Endothelial cell (in vitro differentiated cells): ENCODE data around the gene CFAP53. TPM values are rescaled to one million over a fixed set of nuclear protein-coding genes. Genes with fewer than 3 reads are reported as not detected.

Source experiments
- DNase-seq: peaks from one replicate; pipeline ENCODE4 v3.0.0; 2021; ENCODE audit warnings: low spot score
- H3K27ac Mint-ChIP-seq: one replicate; pipeline ENCODE4 v1.8.0; 2021; ENCODE audit warnings: mixed read lengths, inconsistent platforms; ENCODE audit not compliant: unreplicated experiment
- H3K27me3 Mint-ChIP-seq: one replicate; pipeline ENCODE4 v1.8.0; 2021; ENCODE audit warnings: mild to moderate bottlenecking, moderate library complexity, mixed read lengths, inconsistent platforms; ENCODE audit not compliant: unreplicated experiment
- H3K36me3 Mint-ChIP-seq: one replicate; pipeline ENCODE4 v1.8.0; 2021; ENCODE audit warnings: mild to moderate bottlenecking, low read depth, mixed read lengths, inconsistent platforms; ENCODE audit not compliant: unreplicated experiment
- H3K4me1 Mint-ChIP-seq: one replicate; pipeline ENCODE4 v1.8.0; 2021; ENCODE audit warnings: mild to moderate bottlenecking, mixed read lengths, inconsistent platforms; ENCODE audit not compliant: unreplicated experiment
- H3K4me3 Mint-ChIP-seq: one replicate; pipeline ENCODE4 v1.8.0; 2021; ENCODE audit warnings: mild to moderate bottlenecking, mixed read lengths, inconsistent platforms; ENCODE audit not compliant: unreplicated experiment
- H3K9me3 Mint-ChIP-seq: one replicate; pipeline ENCODE4 v1.8.0; 2021; ENCODE audit warnings: mixed read lengths, inconsistent platforms; ENCODE audit not compliant: unreplicated experiment
- total RNA-seq: library from RNA; stranded (reverse); fragmentation: NEBNext Ultra II Directional; extraction: Animal tissue kit (Norgen Biotek cat#: 25700); gene quantifications from one replicate; pipeline ENCODE4 v1.2.1, GENCODE V29; 2021; ENCODE audit not compliant: unreplicated experiment
- TF ChIP-seq, protein P1 (sequence below): fragments of 200-600 bp; sonication (generic); IDR thresholded peaks from one replicate; pipeline ENCODE4 v1.5.0; 2021; ENCODE audit warnings: antibody characterized with exemption; ENCODE audit not compliant: unreplicated experiment

Gene CFAP53
- total RNA-seq, 1 donor from 2014 or later, result 0.56 TPM

DNA sequence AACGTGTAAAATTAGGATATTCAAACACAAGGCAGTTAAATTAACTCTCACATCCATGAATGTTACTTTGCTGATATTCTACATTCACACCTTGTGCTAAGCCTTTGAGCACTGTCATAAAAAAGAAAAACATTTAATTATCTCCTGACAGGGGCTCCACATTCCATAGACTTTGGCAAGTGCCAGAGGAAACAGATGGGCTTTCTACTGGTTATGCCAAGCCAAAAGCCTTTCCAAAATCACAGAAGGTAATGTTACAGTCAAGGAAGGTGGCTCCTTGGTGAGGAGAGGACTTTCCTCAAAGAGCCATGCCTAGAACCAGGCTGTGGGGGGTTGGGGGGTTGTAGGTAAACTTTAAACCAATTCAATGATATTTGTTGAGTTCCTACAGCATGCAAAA, 83.8 kb downstream of the CFAP53 start:
- no peak overlapping the region for H3K4me3 Mint-ChIP-seq
- DNase-seq, result no peak
- no peaks in the 10 kb centered on the region for H3K4me1 Mint-ChIP-seq
- no peaks in the 10 kb centered on the region for H3K36me3 Mint-ChIP-seq
- H3K27me3 Mint-ChIP-seq, result no peaks in the 10 kb centered on the region
- TF ChIP-seq, protein P1, sequence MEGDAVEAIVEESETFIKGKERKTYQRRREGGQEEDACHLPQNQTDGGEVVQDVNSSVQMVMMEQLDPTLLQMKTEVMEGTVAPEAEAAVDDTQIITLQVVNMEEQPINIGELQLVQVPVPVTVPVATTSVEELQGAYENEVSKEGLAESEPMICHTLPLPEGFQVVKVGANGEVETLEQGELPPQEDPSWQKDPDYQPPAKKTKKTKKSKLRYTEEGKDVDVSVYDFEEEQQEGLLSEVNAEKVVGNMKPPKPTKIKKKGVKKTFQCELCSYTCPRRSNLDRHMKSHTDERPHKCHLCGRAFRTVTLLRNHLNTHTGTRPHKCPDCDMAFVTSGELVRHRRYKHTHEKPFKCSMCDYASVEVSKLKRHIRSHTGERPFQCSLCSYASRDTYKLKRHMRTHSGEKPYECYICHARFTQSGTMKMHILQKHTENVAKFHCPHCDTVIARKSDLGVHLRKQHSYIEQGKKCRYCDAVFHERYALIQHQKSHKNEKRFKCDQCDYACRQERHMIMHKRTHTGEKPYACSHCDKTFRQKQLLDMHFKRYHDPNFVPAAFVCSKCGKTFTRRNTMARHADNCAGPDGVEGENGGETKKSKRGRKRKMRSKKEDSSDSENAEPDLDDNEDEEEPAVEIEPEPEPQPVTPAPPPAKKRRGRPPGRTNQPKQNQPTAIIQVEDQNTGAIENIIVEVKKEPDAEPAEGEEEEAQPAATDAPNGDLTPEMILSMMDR, result no peak
- no peaks in the 10 kb centered on the region for H3K9me3 Mint-ChIP-seq
- no peak overlapping the region for H3K27ac Mint-ChIP-seq

DNA sequence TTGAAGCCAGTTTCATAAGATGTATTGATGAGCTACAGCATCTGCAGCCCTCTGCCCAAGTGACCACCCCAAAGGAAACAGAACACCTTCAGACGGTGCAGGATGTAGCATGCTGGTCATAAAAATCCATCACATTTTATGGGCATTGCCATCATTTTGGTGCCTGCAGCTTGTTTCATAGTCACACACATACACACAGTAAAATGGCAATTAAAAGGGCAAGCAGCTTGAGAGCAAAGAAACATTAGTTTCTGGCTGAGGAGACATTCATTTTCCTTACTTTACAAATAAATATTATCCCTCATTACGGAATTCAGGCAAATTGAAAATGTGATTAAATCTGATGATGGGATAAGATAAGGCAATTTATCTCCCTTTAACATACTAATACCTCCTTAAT, 84.7 kb downstream of the CFAP53 start:
- H3K36me3 Mint-ChIP-seq, result no peaks in the 10 kb centered on the region
- H3K4me1 Mint-ChIP-seq, result no peaks in the 10 kb centered on the region
- no peak overlapping the region for H3K27ac Mint-ChIP-seq
- no peaks in the 10 kb centered on the region for H3K9me3 Mint-ChIP-seq
- no peaks in the 10 kb centered on the region for H3K27me3 Mint-ChIP-seq
- TF ChIP-seq, protein P1, result no peak
- no peak overlapping the region for H3K4me3 Mint-ChIP-seq
- no peak for DNase-seq

DNA sequence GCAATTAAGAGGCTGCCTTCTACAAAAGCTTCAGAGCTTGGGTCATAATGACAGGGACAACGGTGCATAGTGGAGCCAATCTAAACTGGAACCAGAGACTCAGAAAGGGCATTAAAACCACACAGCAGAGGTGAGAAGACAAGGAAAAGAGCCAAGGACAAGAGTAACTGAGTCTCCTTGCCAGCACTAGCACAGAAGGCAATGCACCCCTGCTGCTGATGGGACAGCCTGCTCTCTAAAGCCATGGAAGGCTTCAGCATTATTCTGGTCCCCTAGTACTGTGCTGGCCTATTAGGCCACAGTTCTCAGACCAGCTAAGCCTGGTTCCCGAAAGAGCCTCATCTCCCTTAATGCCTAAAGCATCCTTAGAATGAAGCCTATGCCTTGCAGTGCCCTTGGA, 86.8 kb downstream of the CFAP53 start:
- no peak overlapping the region for H3K27ac Mint-ChIP-seq
- TF ChIP-seq, protein P1, result no peak
- H3K36me3 Mint-ChIP-seq, result no peaks in the 10 kb centered on the region
- H3K4me3 Mint-ChIP-seq, result no peak overlapping the region
- no peak for DNase-seq
- H3K27me3 Mint-ChIP-seq, result no peaks in the 10 kb centered on the region
- no peaks in the 10 kb centered on the region for H3K4me1 Mint-ChIP-seq
- no peaks in the 10 kb centered on the region for H3K9me3 Mint-ChIP-seq

DNA sequence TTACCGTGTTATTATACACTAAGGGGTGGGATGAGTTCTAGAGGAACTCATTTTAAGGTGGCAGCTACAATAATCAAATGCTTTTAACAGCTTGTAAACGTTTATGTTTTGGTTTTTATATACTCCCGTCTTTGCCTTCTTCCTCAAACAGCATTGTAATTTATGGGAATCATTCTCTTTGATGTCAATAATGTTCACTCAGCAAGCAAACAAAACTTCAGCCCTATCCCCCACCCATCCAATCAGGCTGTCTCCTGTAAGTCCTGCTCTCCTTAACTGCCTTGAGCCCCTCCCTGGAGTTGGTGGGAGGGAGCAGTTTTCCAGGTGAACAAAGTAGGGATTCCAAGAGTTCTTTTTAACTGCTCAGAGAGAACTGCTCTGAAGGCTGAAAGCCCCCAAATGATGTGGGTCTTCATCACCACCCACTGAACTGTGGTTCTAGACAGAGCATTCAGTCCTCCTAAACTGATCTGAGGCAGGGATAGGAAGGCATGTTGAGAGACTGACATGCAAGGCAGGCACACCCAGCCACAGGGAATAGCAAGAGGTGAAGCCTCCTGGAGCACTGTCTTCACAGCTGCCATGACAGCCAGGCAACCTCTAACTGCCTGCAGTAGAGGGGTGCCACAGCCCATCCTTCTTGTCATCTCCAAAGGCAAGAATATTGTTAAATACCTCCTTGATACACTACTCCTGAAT, 88.9 kb downstream of the CFAP53 start:
- Mint-ChIP-seq H3K27me3 (peaks cover 2% of the 10 kb centered on the region), H3K27ac (no peak overlapping the region), H3K4me3 (no peak overlapping the region), H3K9me3 (no peaks in the 10 kb centered on the region), H3K4me1 (no peaks in the 10 kb centered on the region), H3K36me3 (no peaks in the 10 kb centered on the region)
- DNase-seq, result no peak
- TF ChIP-seq, protein P1, result no peak

Other genes with a start within 250 kb of the CFAP53 start
- 1.5 TPM for gene MYO5B, start 71.3 kb downstream of the CFAP53 start, total RNA-seq
- 65.1 TPM for gene MBD1, start 15.0 kb upstream of the CFAP53 start, total RNA-seq
- gene CXXC1, start 21.2 kb upstream of the CFAP53 start, total RNA-seq, result 71.7 TPM
- 4.7 TPM for gene SKA1, start 108.6 kb upstream of the CFAP53 start, total RNA-seq